BLaER1 (cell line): ENCODE results near the gene PAQR3.
"Not testable (repeated sequence)": the region's sequence is repeated elsewhere in the genome, so short reads cannot be mapped to it uniquely, and the experiment has no call there.

Experiments
- H3K27ac ChIP-seq: shearing (Covaris generic); formaldehyde crosslinking; 2 replicates; pipeline ENCODE4 v1.8.1; 2022
- H3K27me3 ChIP-seq: shearing (Covaris generic); formaldehyde crosslinking; 2 replicates; pipeline ENCODE4 v1.8.1; 2022
- H3K36me3 ChIP-seq: shearing (Covaris generic); formaldehyde crosslinking; 2 replicates; pipeline ENCODE4 v1.8.1; 2022
- H3K4me1 ChIP-seq: shearing (Covaris generic); formaldehyde crosslinking; 2 replicates; pipeline ENCODE4 v1.8.1; 2022
- H3K4me2 ChIP-seq: shearing (Covaris generic); formaldehyde crosslinking; 2 replicates; pipeline ENCODE4 v1.8.1; 2022
- H3K4me3 ChIP-seq: shearing (Covaris generic); formaldehyde crosslinking; 2 replicates; pipeline ENCODE4 v1.8.1; 2022
- H3K9ac ChIP-seq: shearing (Covaris generic); formaldehyde crosslinking; 2 replicates; pipeline ENCODE4 v1.8.1; 2022
- H3K9me3 ChIP-seq: shearing (Covaris generic); formaldehyde crosslinking; 2 replicates; pipeline ENCODE4 v1.8.1; 2022
- H4K20me1 ChIP-seq: shearing (Covaris generic); formaldehyde crosslinking; 2 replicates; pipeline ENCODE4 v1.8.1; 2022
- Cebpa-rat ChIP-seq: shearing (Covaris generic); IDR thresholded peaks from 2 replicates; pipeline ENCODE4 v1.8.1; 2022

Gene PAQR3

DNA sequence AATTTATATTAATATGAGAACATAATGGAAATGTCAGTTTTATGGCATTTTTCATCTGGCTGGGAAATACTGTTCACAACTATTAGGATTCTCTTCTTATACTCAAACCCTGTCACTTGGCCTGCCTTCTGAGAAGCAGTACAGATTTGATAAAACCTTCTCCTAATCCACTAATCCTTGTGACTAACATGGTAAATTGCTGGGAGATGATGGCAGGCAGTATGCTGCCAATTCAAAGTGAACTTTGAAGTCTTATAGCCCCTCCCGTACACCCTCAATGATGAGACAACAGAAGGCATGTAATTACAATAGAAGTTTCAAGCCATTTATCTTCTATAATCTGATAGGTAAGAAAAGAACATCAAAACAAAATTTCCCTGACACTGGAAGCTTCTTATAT lies 36.9 kb downstream of the PAQR3 start:
- Histone ChIP-seq H3K4me3 (no peak overlapping the region), H3K27me3 (no peaks in the 10 kb centered on the region), H3K9ac (no peak overlapping the region), H3K4me2 (no peak overlapping the region), H3K36me3 (peaks cover 6% of the 10 kb centered on the region; the same call in 1 of the 2 replicates), H3K27ac (no peak overlapping the region), H3K4me1 (no peaks in the 10 kb centered on the region), H3K9me3 (no peaks in the 10 kb centered on the region), H4K20me1 (no peaks in the 10 kb centered on the region)
- TF ChIP-seq Cebpa-rat, result no peak

DNA sequence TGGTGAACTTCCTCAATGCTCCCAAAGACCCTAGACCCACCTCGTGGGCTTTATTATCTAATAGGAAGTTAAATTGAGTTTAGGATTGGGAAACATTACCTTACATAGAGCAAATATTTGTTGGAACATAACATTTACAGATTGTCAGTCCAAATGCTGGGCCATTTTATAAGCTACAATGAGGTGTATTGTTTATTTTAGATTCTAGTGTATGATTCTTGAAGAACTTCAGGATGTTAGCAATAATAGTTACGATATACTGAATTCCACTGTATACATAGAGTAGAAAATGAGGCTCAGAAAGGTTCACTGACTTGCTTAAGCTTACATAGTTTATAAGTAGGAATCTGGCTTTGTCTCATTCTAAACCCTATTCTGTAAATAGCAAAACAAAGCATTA lies 37.4 kb downstream of the PAQR3 start:
- no peaks in the 10 kb centered on the region for H4K20me1 ChIP-seq
- H3K4me2 ChIP-seq, result no peak overlapping the region
- no peak overlapping the region for H3K9ac ChIP-seq
- H3K36me3 ChIP-seq, result peaks cover 6% of the 10 kb centered on the region; the same call in 1 of the 2 replicates
- no peaks in the 10 kb centered on the region for H3K9me3 ChIP-seq
- H3K4me1 ChIP-seq, result no peaks in the 10 kb centered on the region
- H3K4me3 ChIP-seq, result no peak overlapping the region
- TF ChIP-seq Cebpa-rat, result no peak
- H3K27ac ChIP-seq, result no peak overlapping the region
- no peaks in the 10 kb centered on the region for H3K27me3 ChIP-seq

DNA sequence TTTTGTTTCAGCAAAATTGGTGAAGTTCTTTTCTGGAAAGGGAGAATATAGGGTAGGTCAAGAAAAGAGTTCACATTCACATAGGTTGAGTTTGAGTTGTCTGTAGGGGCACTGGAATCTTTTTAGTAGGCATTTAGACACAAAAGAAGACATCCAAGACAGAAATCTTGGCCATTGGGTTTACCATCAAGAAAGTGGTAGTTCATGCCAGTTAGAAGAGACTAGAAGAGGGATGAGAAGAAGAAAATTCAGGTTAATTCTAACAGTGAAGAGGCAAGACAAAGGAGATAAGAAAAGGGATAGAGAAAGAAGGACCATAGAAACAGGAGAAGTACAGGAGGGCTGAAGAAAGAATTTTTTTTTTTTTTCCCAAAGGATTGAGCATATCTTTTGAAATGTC lies 39.9 kb downstream of the PAQR3 start:
- no peak overlapping the region for H3K4me3 ChIP-seq
- no peak overlapping the region for H3K27ac ChIP-seq
- no peaks in the 10 kb centered on the region for H3K4me1 ChIP-seq
- no peak overlapping the region for H3K4me2 ChIP-seq
- H3K9me3 ChIP-seq, result no peaks in the 10 kb centered on the region
- no peak overlapping the region for H3K9ac ChIP-seq
- no peaks in the 10 kb centered on the region for H3K27me3 ChIP-seq
- no peaks in the 10 kb centered on the region for H4K20me1 ChIP-seq
- TF ChIP-seq Cebpa-rat, result no peak
- peaks cover 19% of the 10 kb centered on the region for H3K36me3 ChIP-seq

DNA sequence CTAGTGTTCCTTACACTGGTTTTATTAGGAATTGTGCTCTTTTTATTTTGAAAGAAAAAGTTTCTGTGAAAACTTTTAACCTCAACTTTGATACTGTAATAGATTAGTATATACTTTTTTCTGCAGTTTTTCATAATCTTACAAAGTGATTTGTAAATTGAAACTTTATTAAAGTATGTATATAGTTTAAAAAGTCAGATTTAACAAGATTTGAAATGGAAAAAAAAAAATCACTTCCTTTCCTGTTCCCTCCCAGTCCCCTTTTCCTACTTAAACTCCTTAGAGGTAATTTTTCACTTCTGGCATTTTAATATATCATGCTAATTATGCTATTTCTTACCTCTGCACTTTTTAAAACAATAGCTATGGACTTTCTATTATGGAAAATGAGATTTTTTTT lies 49.3 kb downstream of the PAQR3 start:
- no peaks in the 10 kb centered on the region for H4K20me1 ChIP-seq
- no peak overlapping the region for H3K27ac ChIP-seq
- H3K27me3 ChIP-seq, result no peaks in the 10 kb centered on the region
- H3K4me3 ChIP-seq, result no peak overlapping the region
- H3K4me1 ChIP-seq, result no peaks in the 10 kb centered on the region
- H3K4me2 ChIP-seq, result no peak overlapping the region
- TF ChIP-seq Cebpa-rat, result no peak
- H3K9ac ChIP-seq, result no peak overlapping the region
- H3K9me3 ChIP-seq, result no peaks in the 10 kb centered on the region
- peaks cover 58% of the 10 kb centered on the region for H3K36me3 ChIP-seq

DNA sequence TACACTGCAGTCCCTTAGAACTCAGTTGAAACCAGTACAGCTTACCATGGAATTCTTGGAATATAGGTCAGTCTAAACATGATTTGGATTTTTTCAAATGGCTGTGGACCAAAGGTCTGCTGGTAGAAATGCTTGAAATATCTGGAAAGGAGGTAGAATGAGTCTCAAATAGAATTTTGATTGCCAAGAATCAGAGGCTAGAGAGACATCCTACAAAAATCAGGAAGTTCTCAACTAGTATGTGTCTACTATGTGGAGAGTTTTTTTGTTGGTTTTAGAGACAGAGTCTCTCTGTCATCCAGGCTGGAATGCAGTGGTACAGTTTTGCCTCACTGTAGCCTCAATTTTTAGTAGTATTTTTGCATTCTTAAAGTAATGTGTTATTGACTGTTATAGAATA lies 53.6 kb downstream of the PAQR3 start:
- H3K4me1 ChIP-seq, result no peaks in the 10 kb centered on the region
- H3K9ac ChIP-seq, result no peak overlapping the region
- H3K9me3 ChIP-seq, result no peaks in the 10 kb centered on the region
- H3K27me3 ChIP-seq, result no peaks in the 10 kb centered on the region
- TF ChIP-seq Cebpa-rat, result no peak
- H4K20me1 ChIP-seq, result no peaks in the 10 kb centered on the region
- no peak overlapping the region for H3K4me2 ChIP-seq
- no peak overlapping the region for H3K4me3 ChIP-seq
- peaks cover 41% of the 10 kb centered on the region for H3K36me3 ChIP-seq
- no peak overlapping the region for H3K27ac ChIP-seq

DNA sequence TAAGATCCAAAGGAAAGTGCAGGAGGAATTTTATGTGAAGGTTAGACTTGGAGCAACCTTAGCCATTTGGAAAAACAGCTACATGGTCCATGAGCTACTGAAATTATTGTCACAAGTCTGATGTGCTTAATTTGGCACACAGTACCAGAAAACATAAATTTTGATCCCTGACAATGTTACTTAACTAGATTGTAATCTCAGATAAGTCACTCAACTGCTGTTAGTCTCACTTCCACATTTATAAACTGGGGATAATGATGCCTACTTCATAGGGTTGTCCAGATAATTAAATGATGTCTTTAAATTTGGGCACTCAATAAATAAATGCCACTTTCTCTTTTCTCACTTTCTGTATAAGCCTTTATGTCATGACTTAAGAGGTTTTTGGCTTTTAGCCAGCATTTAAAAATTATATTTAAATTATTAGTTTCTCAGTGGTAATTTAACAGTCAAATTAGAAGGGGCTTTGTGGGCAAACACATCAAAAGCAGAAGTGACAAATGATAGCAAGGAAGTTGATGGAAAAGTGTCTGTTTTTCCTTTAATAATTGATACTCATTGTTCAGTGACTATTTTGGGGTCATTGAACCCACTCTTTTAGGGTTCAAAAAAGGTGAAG lies 58.3 kb downstream of the PAQR3 start:
- no peak for TF ChIP-seq Cebpa-rat

DNA sequence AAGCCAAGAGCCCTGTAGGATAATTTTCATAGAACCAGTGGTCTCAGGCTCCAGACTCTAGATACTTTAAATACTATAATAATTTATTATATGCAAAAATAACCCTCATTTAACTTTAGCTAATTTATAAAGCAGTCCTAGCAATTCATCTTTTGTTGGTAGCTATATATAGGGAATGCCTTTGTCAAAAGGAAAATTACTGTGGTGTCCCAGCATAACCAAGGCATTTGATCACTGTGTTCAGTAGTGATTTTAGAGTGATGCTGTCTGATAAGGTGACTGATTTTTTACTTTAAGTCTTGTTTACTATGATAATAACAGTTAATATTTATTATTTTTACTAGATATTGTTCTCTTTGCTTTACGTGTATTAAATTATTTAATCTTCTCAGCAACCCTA lies 61.2 kb downstream of the PAQR3 start:
- Histone ChIP-seq H3K36me3 (peaks cover 59% of the 10 kb centered on the region), H3K4me1 (no peaks in the 10 kb centered on the region), H3K27me3 (no peaks in the 10 kb centered on the region), H3K4me3 (no peak overlapping the region), H3K27ac (no peak overlapping the region), H3K4me2 (no peak overlapping the region), H3K9me3 (no peaks in the 10 kb centered on the region), H4K20me1 (no peaks in the 10 kb centered on the region), H3K9ac (no peak overlapping the region)
- no peak for TF ChIP-seq Cebpa-rat

More for the DNA sequence above, 58.3 kb downstream of the PAQR3 start:
- Histone ChIP-seq H3K9ac (no peak overlapping the region), H3K4me3 (no peak overlapping the region), H3K9me3 (no peaks in the 10 kb centered on the region), H4K20me1 (no peaks in the 10 kb centered on the region), H3K4me2 (no peak overlapping the region), H3K36me3 (peaks cover 52% of the 10 kb centered on the region), H3K27me3 (no peaks in the 10 kb centered on the region), H3K27ac (no peak overlapping the region), H3K4me1 (no peaks in the 10 kb centered on the region)

DNA sequence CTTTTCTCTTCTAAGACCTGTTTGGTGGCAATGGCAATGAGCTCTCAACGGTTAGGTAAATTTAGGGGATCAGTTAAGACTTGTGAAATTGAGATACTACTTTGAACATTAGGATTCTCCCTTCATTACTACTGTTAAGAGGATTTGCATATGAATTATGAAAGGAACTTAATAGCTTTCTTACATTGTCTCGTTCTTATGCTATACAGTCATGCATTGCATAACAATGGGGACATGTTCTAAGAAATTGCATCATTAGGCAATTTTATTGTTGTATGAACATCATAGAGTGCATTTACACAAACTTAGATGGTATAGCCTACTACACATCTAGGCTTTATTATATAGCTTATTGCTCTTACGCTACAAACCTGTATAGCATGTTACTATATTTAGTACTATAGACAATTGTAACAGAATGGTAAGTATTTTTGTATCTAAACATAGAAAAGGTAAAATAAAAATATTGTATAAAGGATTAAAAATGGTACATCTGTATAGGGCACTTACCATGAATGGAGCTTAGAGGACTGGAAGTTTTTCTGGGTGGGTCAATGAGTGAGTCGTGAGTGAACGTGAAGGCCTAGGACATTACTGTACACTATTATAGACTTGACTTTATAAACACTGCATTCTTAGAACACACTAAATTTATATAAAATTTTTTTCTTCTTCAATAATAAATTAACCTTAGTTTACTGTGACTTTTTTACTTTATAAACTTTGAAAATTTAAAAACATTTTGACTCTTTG lies 62.5 kb downstream of the PAQR3 start:
- Histone ChIP-seq H4K20me1 (no peaks in the 10 kb centered on the region), H3K27me3 (no peaks in the 10 kb centered on the region), H3K4me1 (no peaks in the 10 kb centered on the region), H3K27ac (no peak overlapping the region), H3K4me3 (no peak overlapping the region), H3K9me3 (no peaks in the 10 kb centered on the region), H3K4me2 (no peak overlapping the region), H3K9ac (no peak overlapping the region), H3K36me3 (peaks cover 68% of the 10 kb centered on the region)
- no peak for TF ChIP-seq Cebpa-rat

DNA sequence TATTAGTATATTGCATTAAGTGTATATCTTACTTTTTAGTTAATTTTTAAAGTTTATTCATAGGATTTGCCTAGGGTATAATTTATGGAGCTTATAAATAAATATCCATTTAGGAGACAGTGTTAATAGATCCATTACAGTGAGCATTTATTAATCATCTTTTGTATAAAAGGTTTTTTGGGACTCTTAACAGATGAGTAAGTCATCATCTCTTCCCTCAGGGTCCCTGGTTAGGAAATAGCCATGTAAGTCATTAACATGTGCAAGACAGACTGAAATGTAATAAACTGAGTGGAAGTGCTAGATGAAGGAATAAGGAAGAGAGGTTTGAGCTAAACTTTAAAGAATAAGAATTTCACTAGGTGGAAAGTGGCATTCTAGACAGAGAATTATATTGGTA lies 69.2 kb downstream of the PAQR3 start:
- H3K36me3 ChIP-seq, result peaks cover 81% of the 10 kb centered on the region
- H3K4me1 ChIP-seq, result no peaks in the 10 kb centered on the region
- no peak for TF ChIP-seq Cebpa-rat
- H3K4me2 ChIP-seq, result no peak overlapping the region
- no peak overlapping the region for H3K27ac ChIP-seq
- no peak overlapping the region for H3K4me3 ChIP-seq
- no peaks in the 10 kb centered on the region for H3K9me3 ChIP-seq
- H3K9ac ChIP-seq, result no peak overlapping the region
- no peaks in the 10 kb centered on the region for H3K27me3 ChIP-seq
- no peaks in the 10 kb centered on the region for H4K20me1 ChIP-seq

DNA sequence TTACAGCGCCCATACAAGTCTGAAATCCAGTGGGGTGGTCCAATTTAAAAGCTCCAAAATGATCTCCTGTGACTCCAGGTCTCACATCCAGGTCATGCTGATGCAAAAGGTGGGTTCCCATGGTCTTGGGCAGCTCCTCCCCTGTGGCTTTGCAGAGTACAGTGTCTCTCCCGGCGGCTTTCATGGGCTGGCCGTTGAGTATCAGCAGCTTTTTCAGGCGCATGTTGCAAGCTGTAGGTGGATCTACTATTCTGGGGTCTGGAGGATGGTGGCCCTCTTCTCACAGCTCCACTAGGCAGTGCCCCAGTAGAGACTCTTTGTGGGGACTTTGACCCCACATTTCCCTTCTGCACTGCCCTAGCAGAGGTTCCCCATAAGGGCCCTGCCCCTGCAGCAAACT lies 70.5 kb downstream of the PAQR3 start:
- H3K4me1 ChIP-seq, H3K4me2 ChIP-seq, H4K20me1 ChIP-seq, H3K4me3 ChIP-seq, H3K27me3 ChIP-seq, H3K9me3 ChIP-seq, H3K9ac ChIP-seq, H3K27ac ChIP-seq: not testable (repeated sequence)
- H3K36me3 ChIP-seq, result peaks cover 73% of the 10 kb centered on the region
